ENCODE measurements around the gene TIPRL. TPM values are rescaled to one million over a fixed set of nuclear protein-coding genes. Genes with fewer than 3 reads are reported as not detected.

TIPRL gene
- total and polyA plus RNA-seq, 9 of the 15 experiments (the other 6 are each of a cell fraction or from before 2014, with no cell fraction given) = 41.4 to 90.2 (median 69.9) TPM

GRCh38 chr1:168225476-168226190 is 46.9 kb downstream of the TIPRL start, which contains the start of gene SFT2D2 (continued):
- 0 out of 2 replicates have a peak, but pooled peaks have one; percentile 35 for TF ChIP-seq ZSCAN29 (IDR thresholded peaks at IDR 0.05)
- no peak for TF ChIP-seq ZNF436 (CRISPR knock-in tag; IDR thresholded peaks at IDR 0.05)
- peak; percentile 67; the same call in 1 of the 2 replicates for TF ChIP-seq E4F1 (CRISPR knock-in tag; IDR thresholded peaks at IDR 0.05; ENCODE audit: borderline replicate concordance)
- TF ChIP-seq, protein P1, sequence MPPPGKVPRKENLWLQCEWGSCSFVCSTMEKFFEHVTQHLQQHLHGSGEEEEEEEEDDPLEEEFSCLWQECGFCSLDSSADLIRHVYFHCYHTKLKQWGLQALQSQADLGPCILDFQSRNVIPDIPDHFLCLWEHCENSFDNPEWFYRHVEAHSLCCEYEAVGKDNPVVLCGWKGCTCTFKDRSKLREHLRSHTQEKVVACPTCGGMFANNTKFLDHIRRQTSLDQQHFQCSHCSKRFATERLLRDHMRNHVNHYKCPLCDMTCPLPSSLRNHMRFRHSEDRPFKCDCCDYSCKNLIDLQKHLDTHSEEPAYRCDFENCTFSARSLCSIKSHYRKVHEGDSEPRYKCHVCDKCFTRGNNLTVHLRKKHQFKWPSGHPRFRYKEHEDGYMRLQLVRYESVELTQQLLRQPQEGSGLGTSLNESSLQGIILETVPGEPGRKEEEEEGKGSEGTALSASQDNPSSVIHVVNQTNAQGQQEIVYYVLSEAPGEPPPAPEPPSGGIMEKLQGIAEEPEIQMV (tag; conservative IDR thresholded peaks at IDR 0.05; ENCODE audit: low read depth) = peak; percentile 73
- TF ChIP-seq HMG20A (CRISPR knock-in tag; conservative IDR thresholded peaks at IDR 0.05) = no peak
- TF ChIP-seq STAT5A (IDR thresholded peaks at IDR 0.05; ENCODE audit: borderline replicate concordance, low read length) = no peak
- no peak for TF ChIP-seq ATF3 (IDR thresholded peaks at IDR 0.05)
- no peak for TF ChIP-seq ATF3 (CRISPR knock-in tag; conservative IDR thresholded peaks at IDR 0.05)
- no peak for TF ChIP-seq BCL6 (CRISPR knock-in tag; IDR thresholded peaks at IDR 0.05)
- TF ChIP-seq KAT8 (IDR thresholded peaks at IDR 0.05; ENCODE audit: low read depth) = no peak
- TF ChIP-seq ZNF785 (CRISPR knock-in tag; IDR thresholded peaks at IDR 0.05) = no peak
- TF ChIP-seq TCF15 (CRISPR knock-in tag; IDR thresholded peaks at IDR 0.05) = peak; percentile 81; the same call in 1 of the 2 replicates
- peak; percentile 80 for TF ChIP-seq SUPT5H (IDR thresholded peaks at IDR 0.05)
- no peak for TF ChIP-seq DACH1 (IDR thresholded peaks at IDR 0.05; ENCODE audit: partially characterized antibody)
- TF ChIP-seq BRD4 (IDR thresholded peaks at IDR 0.05) = peak; percentile 63; the same call in 1 of the 2 replicates
- no peak for TF ChIP-seq ZNF695 (CRISPR knock-in tag; IDR thresholded peaks at IDR 0.05)
- peak in 1 of 2 experiments; percentile 74; a peak in 2 of 4 replicates for TF ChIP-seq HDAC1 (IDR thresholded peaks at IDR 0.05)
- TF ChIP-seq ZNF316 (IDR thresholded peaks at IDR 0.05) = 0 out of 2 replicates have a peak, but pooled peaks have one; percentile 31
- TF ChIP-seq TBP (optimal IDR thresholded peaks at IDR 0.05; ENCODE audit: low read depth, low read length) = peak; percentile 91
- TF ChIP-seq CSDE1 (IDR thresholded peaks at IDR 0.05) = peak in 1 of 2 experiments; percentile 59; a peak in 1 of 4 replicates
- TF ChIP-seq ZKSCAN8 (CRISPR knock-in tag; IDR thresholded peaks at IDR 0.05) = peak; percentile 88; the same call in 1 of the 2 replicates
- peak; percentile 96 for TF ChIP-seq CXXC5 (CRISPR knock-in tag; IDR thresholded peaks at IDR 0.05)
- TF ChIP-seq ILF3 (IDR thresholded peaks at IDR 0.05; ENCODE audit: borderline replicate concordance) = no peak
- TF ChIP-seq DMBX1 (CRISPR knock-in tag; IDR thresholded peaks at IDR 0.05; ENCODE audit: borderline replicate concordance) = peak; percentile 97
- TF ChIP-seq MCM7 (IDR thresholded peaks at IDR 0.05) = no peak
- TF ChIP-seq ZNF444 (CRISPR knock-in tag; IDR thresholded peaks at IDR 0.05) = peak; percentile 50; the same call in 1 of the 2 replicates
- TF ChIP-seq NELFE (IDR thresholded peaks at IDR 0.05; ENCODE audit: insufficient read depth, insufficient read length) = no peak
